HG03103 (cell line): ENCODE measurements around the gene MAP7.
"Not testable (repeated sequence)": the region's sequence is repeated elsewhere in the genome, so short reads cannot be mapped to it uniquely, and the experiment has no call there.

Source experiments
- ATAC-seq: cut with Tn5 transposase; IDR thresholded peaks from one replicate; pipeline ENCODE4 v1.9.1; 2021; ENCODE audit warnings: low read depth; ENCODE audit not compliant: unreplicated experiment

The MAP7 gene

DNA sequence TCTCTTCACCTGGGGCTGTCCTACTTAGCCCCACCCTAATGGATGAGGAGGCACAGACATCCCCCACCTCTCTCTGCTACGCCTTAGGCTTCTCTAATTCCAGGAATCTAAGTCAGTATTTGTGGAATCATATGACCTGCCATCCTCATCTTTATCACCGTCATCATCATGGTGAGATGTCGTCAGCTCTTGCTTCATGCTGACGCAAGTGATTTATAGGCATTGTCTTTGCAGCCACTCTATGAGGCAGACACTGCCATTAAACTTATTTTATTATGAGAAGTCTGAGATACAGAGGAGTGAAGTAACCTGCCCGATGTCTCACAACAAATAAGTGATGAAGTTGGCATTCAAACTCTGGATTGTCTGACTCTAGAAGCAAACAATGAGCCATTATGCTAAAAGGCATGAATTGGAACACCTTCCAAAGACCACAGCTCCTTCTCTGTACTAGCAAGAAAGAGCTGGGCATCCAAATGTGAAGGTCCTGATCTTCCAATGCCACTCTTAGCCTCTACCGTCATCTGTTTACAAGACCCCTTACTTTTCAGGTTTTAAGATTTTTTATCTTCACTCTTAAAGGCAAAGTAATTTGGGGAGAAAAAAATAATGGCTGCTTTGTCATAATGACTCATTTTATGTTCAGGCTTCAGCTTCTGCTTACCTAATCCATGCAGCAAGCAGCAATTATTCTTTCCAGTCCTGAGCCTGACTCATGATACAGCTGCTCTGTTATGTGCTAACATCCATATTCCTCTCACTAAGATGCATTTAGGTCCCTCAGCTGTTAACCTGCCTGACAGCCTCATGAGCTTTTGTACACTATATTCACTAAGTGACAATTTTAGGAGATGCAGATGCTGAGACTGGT, 146.9 kb downstream of the MAP7 start:
- no peak for ATAC-seq

DNA sequence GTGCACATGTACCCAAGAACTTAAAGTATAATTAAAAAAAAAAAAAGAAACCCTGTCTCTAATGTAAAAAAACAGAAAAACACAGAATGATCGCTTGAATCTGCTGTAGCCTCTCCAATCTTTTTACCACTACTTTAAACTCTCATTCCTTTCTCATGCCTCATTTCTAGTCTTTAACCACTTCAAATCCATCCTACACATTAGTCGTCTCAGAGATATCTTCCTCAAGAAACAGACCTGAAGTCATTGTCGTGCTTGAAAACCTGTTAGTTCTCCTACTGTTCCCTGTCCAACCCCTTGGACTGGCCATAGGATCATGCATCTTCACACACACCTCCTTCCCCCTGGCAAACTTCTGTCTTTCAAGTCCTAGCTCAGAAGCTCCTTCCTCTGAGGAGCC, 148.5 kb downstream of the MAP7 start:
- ATAC-seq: no peak

DNA sequence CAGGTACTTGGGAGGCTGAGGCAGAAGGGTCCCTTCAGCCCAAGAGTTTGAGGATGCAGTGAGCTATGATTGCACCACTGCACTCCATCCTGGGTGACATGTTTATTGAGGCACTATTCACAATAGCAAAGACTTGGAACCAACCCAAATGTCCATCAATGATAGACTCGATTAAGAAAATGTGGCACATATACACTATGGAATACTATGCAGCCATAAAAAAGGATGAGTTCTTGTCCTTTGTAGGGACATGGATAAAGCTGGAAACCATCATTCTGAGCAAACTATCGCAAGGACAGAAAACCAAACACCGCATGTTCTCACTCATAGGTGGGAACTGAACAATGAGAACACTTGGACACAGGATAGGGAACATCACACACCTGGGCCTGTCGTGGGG, 149.0 kb downstream of the MAP7 start:
- ATAC-seq: not testable (repeated sequence)

DNA sequence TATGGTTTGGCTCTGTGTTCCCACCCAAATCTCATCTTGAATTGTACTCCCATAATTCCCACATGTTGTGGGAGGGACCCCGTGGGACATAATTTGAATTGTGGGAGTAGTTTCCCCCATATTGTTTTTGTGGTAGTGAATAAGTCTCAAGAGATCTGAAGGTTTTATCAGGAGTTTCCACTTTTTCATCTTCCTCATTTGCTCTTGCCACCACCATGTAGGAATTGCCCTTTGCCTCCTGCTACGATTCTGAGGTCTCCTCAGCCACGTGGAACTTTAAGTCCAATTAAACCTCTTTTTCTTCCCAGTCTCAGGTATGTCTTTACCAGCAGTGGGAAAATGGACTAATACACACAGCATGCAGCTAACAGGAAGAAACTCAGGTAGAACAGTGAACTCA, 151.8 kb downstream of the MAP7 start:
- ATAC-seq: no peak

DNA sequence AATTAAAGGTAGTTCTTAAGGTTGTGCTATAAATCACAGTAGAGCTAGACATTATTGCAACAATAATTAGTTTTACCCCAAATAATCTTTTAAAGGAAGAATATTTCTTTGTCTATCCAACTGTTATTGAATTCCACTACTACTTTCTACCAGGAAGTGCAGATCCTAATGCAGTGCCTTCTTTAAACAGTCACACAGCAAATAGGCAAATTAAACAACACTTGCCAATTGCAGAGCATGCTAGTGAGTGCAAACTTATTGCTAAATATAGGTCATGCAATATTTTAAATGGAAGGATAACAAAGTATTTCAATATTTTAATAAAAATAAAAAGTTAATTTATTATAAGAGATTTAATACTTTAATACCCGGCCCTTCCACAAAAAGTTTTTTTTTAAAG, 153.3 kb downstream of the MAP7 start:
- ATAC-seq: no peak

DNA sequence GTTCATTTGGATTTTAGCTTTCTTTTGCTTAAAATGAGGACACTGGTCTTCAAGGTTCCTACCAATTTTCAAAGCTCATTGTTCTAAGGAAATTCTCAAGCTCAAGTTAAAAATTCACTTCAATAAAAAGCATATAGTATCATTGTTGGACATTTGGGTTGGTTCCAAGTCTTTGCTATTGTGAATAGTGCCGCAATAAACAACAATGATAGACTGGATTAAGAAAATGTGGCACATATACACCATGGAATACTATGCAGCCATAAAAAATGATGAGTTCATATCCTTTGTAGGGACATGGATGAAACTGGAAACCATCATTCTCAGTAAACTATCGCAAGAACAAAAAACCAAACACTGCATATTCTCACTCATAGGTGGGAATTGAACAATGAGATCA, 159.3 kb downstream of the MAP7 start:
- ATAC-seq: not testable (repeated sequence)

DNA sequence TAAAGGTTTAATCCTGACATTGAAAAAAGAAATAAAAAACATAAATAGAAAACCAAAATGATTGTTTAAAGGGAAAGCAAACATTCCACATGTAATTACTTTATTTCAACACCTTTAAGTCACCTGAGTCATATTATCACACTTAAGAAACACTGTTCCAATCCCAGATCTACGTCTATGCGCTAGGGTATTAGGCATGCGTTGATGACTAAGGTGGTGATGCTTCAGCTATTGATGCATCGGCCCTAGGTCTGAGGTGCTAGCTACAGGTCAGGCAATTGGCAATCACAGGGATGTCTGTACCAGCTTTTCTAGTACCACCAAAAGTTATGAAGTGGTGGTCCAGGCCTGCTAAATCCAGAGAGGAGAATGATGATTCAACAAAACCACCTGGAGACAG, 162.9 kb downstream of the MAP7 start:
- ATAC-seq: no peak

DNA sequence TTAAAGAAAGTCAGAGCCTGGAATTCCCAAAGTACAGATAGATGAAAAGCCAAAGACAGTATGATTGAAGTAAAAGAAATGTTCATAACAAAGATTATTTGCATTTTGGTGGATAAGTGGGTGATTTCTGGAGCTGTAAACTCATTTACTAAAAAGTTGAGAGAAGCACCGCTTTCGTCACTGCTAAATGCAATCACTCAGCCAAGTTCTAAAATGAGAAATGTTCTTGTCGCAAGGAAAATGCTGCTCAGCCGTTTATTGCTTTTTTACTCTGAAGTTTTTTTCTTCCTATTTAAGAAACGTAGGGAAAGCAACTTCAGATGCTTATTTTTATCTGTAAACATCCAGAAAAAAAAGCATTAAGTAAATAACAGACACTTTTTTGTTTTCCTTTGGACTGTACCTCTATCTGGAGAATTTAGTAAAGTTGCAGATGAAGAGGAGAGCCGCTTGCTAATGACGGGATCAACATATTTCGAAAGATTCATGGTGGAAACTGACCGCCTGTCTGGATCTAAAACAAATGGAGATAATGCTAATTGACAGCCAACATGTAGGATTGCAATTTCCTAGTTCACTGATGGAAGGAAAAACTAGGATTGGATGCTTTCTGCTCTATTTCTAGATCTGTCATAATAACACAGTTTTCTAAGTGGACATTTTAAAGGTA, 166.8 kb downstream of the MAP7 start:
- ATAC-seq: no peak

DNA sequence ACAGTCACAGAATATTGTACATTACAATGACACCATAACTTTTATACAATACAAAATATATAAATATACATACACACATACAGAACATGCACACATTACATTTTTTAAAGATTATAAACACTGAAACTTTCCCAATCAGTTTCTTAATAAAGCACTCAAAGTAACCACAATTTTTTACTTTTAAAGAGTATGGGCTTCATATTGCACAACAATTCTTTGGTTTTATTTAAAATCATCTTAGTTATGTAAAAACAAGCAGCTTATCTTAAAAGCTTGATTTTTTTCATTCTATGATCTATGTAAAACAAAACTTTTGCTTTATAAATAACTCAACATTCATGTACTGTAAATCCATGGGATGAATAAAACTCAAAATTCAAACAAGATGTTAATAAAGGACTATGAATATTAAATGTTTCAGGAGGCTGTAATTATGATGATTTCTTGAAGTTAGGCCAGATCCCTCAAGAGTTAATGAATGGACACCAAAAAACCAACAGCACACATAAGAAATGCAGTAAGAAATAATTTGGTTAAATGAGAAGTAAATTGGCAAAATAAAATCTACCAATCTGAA, 167.5 kb downstream of the MAP7 start:
- ATAC-seq: no peak

DNA sequence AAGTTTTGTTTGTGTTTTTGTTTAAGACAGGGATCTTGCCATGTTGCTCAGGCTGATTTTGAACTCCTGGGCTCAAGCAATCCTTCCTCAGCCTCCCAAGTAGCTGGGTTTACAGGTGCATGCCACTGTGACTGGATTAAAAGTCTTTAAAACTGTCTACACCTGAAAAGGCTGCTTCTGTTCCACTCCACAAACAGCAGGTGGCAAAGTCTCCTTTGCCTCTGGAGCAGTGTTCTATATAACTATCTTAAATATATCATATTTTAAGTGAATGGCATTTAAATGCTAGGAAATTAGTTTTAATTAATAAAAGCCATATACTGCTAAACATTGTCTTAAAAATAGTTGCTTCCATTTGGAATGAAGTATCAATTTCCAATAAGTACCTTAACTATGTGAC, 171.3 kb downstream of the MAP7 start:
- no peak for ATAC-seq

DNA sequence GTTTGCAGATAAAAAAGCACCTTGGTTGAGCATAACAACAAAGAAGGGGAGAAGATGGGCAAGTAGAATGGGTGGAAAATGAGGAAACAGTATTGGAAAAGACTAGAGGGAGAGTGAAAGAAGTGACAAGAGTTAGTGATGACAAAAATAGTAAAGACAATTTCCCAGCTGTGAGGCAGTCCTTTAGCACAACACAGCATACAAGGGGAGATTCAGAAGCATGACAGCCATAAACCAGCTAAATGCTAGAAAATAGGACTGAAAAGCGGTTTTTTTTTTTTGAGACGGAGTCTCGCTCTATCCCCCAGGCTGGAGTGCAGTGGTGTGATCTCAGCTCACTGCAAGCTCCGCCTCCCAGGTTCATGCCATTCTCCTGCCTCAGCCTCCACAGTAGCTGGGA, 174.4 kb downstream of the MAP7 start:
- ATAC-seq: not testable (repeated sequence)

DNA sequence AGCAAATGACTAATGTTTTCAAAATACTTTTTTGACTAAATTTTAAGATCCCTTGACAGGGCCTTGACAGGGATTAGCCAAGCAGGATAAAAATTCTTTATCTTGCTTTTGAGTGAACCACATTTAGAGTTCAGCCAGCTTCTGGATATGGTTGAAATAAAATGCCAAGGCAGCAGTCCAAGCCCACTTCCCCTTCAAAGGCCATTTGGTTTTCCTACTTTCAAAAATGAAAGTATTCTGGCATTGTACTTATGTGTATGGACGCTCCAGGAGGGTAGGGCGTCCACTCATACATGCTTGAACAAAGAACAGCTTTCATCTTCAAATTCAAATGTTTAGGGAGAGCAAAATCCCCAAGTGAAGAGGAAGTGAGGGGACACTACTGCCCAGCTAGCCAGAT, 178.3 kb downstream of the MAP7 start:
- no peak for ATAC-seq

DNA sequence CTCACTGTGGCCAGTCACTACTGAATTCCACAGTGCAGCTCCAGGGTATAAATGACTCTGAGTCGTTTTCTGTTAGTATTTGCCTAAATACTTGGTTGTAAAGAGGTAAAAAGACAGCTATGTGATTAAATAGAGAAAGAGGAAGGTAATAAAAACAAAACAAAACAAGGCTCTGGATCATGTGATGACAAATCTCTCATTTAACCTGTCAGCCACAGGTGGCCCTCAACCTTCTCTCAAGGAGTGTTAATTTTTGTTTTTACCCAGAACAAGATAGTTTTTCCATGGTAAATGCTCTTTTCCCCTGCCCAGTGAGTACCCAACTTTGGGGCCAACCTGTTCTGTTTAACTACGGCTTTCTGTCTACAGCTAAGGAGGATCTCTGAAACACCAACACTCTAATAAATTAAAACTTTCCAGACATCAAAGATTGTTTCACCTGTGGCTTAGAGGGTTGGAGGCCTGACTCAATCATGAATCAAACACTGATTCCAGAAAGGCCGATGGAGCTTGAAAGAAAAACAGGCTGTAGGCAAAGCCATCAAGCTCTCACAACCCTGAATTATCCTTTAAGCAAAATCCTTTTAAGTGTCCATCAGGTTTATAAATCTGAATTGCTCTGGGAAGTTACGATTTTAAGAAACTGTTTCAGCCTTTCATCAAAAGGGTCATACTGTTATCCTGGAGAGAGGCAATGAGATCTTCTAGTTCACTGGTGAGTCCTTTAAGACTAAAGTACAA, 179.1 kb downstream of the MAP7 start:
- no peak for ATAC-seq

DNA sequence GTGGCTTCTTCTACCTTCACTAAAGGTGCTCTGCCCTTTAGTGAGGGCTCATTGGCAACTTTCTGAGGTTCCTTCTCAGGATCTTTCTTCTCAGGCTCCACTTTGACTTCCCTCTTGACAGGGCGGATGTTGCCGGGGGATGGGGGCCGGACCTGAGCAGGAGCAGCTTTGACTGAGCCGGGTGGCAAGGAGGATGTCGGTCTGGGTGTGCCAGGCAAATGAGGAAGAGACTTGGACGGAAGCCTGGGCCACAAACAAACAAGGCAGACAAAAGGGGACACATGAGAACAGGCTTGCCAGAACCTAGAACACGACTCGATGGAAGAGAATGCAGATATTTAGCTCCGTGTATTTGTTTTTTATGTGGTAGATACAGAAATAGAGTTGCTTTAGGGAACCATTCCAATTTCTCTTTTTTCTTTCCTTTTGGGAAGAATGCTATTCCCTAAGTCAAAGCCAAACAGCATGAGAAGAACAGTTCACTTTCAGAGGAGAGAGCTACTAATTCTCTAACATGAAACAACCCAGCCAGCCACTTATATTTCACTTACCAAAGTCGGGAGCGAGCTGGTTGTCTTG, 184.4 kb downstream of the MAP7 start:
- ATAC-seq: no peak

DNA sequence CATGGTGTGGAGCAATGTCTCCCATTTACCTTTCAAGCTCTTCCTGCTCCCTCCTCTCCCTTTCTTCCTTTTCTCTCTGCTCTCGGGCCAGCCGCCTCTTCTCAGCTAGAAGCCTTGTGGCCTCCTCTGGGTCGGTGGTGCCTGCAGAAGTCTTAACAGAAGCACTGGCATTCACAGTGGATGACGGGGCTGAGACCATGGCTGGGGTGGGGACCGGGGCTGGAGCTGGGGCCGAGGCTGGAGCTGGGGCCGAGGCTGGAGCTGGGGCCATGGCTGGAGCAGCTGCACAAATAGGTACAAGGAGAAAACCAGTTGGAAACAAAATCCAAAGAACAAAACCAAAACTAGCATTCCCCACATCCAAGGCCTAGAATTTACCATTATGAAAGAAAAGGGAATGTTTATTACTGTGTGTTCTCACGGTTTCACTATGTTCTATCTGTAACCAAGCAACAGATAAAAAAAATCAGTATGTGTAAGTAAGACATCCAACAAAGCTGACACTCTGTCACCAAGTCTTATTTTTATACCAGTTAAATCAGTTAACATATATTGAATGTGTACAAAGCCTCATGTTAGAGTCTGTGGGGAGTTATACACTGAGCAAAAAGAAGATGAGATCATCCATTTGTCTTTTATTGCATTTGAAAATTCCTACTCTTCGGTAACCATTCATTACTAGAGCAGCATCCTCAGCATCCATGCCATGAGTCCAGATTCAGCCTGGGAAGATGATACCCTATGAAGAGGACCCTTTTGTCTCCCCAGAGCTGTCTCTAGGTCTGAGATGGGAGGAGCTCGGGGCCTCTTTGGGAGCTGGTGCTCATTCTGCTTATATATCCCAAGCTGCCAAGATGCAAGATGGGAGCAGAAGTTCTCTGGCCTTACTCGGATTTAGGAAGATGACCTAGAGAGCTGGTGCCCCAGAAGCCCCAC, 187.5 kb downstream of the MAP7 start:
- ATAC-seq: no peak

DNA sequence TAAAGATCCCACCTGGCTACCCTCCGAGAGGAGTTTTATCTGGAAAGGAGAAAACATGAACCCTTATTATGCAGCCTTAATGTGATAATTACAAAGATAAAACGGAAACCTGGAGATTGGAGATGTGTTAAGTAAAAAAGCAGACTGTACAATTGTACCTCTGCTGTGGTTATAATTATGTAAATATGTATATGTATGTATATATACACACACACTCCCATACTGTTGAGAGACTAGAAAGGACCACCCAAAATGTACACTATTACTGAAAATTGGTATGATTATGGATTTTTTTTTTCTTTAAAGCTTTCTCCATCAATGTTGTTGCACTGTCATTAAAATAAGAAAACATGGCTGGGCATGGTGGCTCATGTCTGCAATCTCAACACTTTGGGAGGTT, 188.4 kb downstream of the MAP7 start:
- no peak for ATAC-seq

DNA sequence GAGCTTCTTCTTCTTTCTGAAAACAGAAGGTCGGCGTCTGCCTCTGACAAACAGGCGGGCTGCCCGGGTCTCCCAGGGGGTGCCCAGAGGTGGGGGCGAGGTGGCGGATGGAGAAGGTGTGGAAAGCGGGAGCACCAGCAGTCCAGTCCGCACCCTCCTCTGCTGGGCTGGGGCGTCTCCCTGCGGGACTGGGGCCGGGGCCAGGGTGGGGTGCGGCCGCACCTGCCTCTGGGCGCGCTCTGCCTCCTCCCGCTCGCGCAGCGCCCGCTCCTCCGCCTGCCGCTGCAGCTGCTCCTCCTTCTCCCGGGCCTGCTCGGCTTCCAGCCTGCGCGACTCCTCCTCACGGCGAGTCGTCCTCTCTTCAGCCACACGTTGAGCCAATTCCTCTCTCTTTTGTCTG, 189.4 kb downstream of the MAP7 start:
- ATAC-seq: no peak

DNA sequence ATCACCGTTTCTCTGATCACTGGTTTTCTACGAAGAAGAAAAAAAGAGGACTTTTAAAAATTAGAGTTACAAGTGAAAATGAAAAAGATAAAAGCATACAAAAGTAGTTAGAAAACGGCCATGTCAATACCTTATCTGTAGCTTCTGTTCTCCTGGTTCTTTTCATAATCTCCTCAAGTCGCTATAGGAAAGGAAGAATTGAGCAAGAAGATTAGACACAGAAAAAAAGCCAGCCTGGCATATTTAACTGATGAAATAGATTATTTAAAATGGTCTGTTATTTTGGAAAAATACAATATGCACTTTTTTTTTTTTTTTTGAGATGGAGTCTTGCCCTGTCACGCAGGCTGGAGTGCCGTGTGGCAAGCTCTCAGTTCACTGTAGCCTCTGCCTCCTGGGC, 190.4 kb downstream of the MAP7 start:
- no peak for ATAC-seq

DNA sequence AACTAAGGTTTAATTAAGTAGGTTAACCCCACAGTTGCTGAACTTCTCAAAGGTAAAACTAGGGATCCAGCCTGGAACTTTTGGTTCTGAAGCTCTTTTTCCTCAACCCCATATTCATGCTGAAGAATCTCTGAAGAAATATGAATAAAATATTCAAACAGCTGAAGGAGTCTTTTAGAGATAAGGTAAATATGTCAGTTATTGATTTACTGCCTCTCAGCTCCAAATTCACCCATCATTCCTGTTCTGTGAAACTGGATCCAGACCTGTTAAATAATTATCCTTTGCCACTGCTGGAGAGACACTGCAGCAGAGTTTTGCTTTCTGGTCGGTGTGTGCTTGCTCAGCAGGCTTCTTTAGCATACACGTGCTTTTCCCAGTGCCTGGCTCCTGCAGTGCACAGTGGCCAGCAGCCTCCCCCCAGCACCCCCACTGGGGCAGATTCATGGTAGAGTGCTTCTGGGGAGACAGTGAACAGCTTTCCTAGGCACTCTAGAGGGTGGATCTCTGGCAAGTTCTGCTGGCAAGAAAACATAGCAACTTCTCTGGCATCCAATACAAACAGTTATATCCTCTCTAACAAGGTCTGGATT, 198.6 kb downstream of the MAP7 start:
- no peak for ATAC-seq
